ENCODE measurements around the gene TXNL1.
"Not testable (repeated sequence)": the region's sequence is repeated elsewhere in the genome, so short reads cannot be mapped to it uniquely, and the experiment has no call there.

Gene TXNL1

DNA sequence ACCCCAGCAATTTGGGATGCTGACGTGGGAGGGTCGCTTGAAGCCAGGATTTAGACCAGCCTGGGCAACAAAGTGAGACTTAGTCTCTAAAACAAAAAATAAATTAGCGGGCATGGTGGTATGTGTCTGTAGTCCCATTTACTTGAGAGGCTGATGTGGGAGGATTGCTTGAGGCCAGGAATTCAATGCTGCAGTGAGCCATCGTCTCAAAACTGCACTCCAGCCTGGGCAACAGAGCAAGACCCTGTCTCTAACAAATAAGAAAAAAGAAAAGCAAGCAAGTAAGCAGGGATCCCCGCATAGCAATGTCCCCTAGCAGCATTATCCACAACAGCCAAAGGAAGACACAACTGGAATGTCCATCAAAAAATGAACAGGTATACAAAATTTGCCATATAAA, 3.4 kb downstream of the TXNL1 start:
- no peak overlapping the region for H3K4me3 Mint-ChIP-seq
- DNase-seq (ENCODE audit: low spot score), result no peak
- H3K36me3 Mint-ChIP-seq (ENCODE audit: low read depth), result peaks cover 32% of the 10 kb centered on the region
- no peaks in the 10 kb centered on the region for H3K9me3 Mint-ChIP-seq
- peaks cover 42% of the 10 kb centered on the region for H3K4me1 Mint-ChIP-seq (ENCODE audit: low read depth)
- no peak overlapping the region for H3K27ac Mint-ChIP-seq
- H3K27me3 Mint-ChIP-seq (ENCODE audit: low read depth), result no peaks in the 10 kb centered on the region

DNA sequence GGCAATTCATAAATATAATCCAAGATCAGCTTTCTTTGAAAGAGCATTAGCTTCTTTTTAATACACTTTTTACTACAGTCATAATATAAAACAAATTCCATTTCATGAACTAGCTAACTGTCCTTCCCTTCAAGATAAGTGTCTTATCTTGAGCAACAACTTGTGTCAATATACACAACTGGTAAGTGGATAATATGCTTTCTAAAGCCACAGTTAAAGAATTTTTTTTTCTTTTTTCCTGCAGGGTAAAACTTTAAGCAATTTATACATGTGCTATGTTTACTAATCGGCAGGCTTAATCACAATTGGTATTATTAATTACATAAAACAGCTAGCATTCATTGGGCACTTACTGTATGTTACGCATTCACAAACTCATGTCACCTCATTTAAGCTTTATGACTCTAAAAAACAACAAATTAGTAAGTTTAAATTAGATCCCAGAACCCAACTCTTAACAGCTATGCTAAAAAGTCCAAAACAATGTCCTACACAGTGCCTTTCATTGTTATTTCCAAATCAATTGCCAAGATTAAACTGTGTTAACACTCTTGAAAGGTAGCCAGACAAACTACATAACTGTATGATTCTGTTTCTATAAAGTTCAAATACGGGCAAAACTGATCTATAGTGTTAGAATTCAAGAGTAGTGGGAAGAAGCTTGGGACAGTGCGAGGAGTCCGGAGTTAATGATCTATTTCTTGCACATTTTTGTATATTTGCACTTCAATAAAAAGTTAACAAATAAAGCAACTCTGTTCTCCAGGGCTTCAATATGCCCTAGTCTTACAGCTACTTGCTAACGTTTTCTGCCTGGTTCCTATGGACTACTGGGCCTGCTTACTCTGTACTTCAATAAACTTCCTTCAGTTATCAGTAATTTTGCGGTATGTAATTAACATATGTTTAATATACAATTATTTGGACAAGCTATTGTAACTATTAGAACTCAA, 6.0 kb downstream of the TXNL1 start:
- H3K27me3 Mint-ChIP-seq (ENCODE audit: low read depth), result no peaks in the 10 kb centered on the region
- peaks cover 40% of the 10 kb centered on the region for H3K4me1 Mint-ChIP-seq (ENCODE audit: low read depth)
- no peaks in the 10 kb centered on the region for H3K9me3 Mint-ChIP-seq
- peaks cover 25% of the 10 kb centered on the region for H3K36me3 Mint-ChIP-seq (ENCODE audit: low read depth)
- no peak overlapping the region for H3K4me3 Mint-ChIP-seq
- no peak for DNase-seq (ENCODE audit: low spot score)
- no peak overlapping the region for H3K27ac Mint-ChIP-seq

DNA sequence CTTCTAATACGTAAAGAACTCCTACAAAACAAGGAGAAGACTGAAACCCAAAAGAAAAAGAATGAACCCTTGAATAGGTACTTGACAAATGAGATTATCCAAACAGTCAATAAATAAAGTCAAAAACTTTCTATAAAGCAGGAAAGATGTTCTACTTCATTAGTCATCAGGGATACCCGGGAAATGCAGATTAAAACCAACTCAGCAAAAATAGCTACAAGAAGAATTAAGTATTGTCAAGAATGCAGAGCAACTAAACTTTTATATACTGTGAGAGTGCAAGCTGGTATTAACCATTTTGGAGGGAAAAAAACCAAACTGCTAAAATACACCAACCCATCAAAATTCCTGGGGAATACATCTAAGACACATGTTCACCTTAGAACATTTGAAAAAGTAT, 10.4 kb downstream of the TXNL1 start:
- peaks cover 21% of the 10 kb centered on the region for H3K36me3 Mint-ChIP-seq (ENCODE audit: low read depth)
- H3K9me3 Mint-ChIP-seq, result no peaks in the 10 kb centered on the region

DNA sequence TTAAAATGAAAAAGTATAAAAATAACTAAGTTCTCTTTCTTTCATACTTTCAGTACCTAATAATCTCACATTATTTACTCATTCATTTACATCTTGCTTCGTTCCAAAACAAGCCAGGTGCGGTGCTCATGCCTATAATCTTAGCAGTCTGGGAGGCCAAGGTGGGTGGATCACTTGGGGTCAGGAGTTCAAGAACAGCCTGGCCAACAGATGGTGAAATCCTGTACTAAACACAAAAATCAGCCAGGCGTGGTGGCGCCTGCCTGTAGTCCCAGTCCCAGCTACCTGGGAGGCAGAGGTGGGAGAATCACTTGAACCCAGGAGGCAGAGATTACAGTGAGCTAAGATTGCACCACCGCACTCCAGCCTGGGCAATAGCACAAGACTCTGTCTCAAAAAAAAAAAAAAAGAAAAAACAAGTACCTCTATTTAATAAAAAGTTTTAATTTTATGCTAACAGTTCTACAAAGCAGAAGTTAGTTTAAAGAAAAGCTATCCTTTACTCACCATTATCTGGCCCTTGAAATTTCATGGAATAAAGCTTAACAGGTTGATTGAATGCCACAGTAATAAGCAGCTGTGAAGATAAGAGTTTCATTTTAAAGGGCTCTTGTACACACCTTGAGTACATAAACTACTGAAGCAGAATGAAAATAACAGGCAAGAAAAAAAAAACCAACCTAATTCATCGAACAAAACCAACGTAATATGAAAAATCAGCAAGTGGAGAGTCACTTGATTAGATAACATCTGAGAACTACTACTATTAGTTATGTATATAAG, 22.5 kb downstream of the TXNL1 start:
- DNase-seq (ENCODE audit: low spot score), result no peak
- Mint-ChIP-seq H3K9me3 (no peaks in the 10 kb centered on the region), H3K27ac (no peak overlapping the region), H3K4me3 (no peak overlapping the region), H3K36me3 (ENCODE audit: low read depth) (peaks cover 51% of the 10 kb centered on the region), H3K27me3 (ENCODE audit: low read depth) (no peaks in the 10 kb centered on the region), H3K4me1 (ENCODE audit: low read depth) (peaks cover 5% of the 10 kb centered on the region)

More for the DNA sequence above, 10.4 kb downstream of the TXNL1 start:
- Mint-ChIP-seq H3K4me3 (no peak overlapping the region), H3K27ac (no peak overlapping the region), H3K4me1 (ENCODE audit: low read depth) (peaks cover 24% of the 10 kb centered on the region), H3K27me3 (ENCODE audit: low read depth) (no peaks in the 10 kb centered on the region)
- no peak for DNase-seq (ENCODE audit: low spot score)

DNA sequence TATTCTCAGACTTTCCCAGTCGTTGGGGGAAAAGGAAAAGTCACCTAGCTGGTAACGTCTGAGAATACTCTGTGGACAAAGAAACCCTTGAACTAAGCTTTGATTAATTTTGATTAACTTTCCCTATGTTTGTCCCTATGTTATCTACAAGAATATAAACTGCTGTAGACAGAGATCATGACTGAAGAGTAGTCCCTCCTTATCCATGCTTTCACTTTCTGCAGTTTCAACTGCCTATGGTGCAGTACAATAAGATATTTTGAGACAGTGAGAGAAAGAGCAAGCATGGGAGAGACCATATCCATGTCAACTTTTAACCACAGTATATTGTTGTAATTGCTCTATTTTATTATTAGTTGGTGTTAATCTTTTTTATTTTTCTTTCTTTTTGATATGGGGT, 31.8 kb downstream of the TXNL1 start:
- Mint-ChIP-seq H3K9me3 (no peaks in the 10 kb centered on the region), H3K27ac (no peak overlapping the region), H3K36me3 (ENCODE audit: low read depth) (peaks cover 15% of the 10 kb centered on the region), H3K4me1 (ENCODE audit: low read depth) (no peaks in the 10 kb centered on the region), H3K4me3 (no peak overlapping the region), H3K27me3 (ENCODE audit: low read depth) (no peaks in the 10 kb centered on the region)
- DNase-seq (ENCODE audit: low spot score), result no peak

DNA sequence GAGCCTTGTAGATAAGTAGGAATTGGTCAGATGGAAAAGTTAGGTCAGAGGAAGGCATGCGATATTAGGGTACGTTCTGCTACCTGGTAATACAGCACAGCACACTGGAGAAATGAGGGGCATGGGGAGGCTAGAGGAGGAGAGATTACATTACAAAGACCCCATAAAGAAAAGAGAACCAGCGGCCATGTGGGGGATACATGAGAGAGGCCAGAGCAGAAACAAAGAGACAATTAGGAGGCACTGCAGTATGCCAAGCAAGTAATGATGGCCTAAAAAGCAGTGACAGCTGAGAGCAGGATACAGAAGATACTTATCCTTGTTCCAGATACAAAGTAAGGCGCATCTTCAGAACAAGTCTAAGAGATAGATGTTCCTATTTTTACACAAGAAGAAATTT, 40.0 kb downstream of the TXNL1 start:
- H3K27me3 Mint-ChIP-seq (ENCODE audit: low read depth), result no peaks in the 10 kb centered on the region
- H3K9me3 Mint-ChIP-seq, result no peaks in the 10 kb centered on the region
- H3K27ac Mint-ChIP-seq, result no peak overlapping the region
- no peak for DNase-seq (ENCODE audit: low spot score)
- H3K4me3 Mint-ChIP-seq, result no peak overlapping the region
- H3K4me1 Mint-ChIP-seq (ENCODE audit: low read depth), result no peaks in the 10 kb centered on the region
- no peaks in the 10 kb centered on the region for H3K36me3 Mint-ChIP-seq (ENCODE audit: low read depth)

DNA sequence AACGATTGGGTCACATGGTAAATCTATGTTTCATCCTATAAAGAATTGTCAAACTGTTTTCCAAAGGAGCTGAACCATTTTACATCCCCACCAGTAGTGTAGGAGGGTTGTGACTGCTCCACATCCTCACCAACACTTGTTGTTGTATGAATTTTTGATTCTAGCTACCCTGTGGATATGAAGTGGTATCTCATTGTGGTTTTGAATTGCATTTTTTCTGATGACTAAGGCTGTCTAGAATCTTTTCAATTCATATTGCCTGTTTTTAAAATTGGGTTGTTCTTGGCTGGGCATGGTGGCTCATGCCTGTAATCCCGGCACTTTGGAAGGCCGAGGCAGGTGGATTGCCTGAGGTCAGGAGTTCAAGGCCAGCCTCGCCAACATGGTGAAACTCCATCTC, 44.5 kb downstream of the TXNL1 start:
- Mint-ChIP-seq H3K27ac (no peak overlapping the region), H3K36me3 (ENCODE audit: low read depth) (no peaks in the 10 kb centered on the region), H3K4me3 (no peak overlapping the region), H3K9me3 (no peaks in the 10 kb centered on the region), H3K4me1 (ENCODE audit: low read depth) (no peaks in the 10 kb centered on the region), H3K27me3 (ENCODE audit: low read depth) (peaks cover 2% of the 10 kb centered on the region)
- DNase-seq (ENCODE audit: low spot score), result no peak

DNA sequence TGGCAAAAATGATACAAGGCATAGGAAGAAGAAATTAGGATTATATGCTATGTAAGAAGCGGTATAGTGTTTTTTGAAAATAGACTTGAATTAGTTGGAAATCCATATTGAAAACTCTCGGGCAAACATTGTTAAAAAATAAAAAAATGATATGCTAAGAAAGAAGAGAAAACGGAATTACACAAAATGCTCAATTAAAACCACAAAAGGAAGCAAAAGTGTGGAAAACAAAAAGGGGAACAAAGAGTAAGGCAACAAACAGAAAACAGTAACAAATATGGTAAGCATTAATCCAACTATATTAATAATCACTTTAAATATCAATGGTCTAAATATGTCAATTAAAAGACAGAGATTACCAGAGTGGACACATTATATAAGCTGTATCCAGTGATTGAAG, 58.4 kb downstream of the TXNL1 start:
- no peaks in the 10 kb centered on the region for H3K9me3 Mint-ChIP-seq
- no peak overlapping the region for H3K4me3 Mint-ChIP-seq
- H3K27ac Mint-ChIP-seq, result no peak overlapping the region
- H3K36me3 Mint-ChIP-seq (ENCODE audit: low read depth), result no peaks in the 10 kb centered on the region
- H3K4me1 Mint-ChIP-seq (ENCODE audit: low read depth), result no peaks in the 10 kb centered on the region
- DNase-seq (ENCODE audit: low spot score), result no peak
- peaks cover 18% of the 10 kb centered on the region for H3K27me3 Mint-ChIP-seq (ENCODE audit: low read depth)

DNA sequence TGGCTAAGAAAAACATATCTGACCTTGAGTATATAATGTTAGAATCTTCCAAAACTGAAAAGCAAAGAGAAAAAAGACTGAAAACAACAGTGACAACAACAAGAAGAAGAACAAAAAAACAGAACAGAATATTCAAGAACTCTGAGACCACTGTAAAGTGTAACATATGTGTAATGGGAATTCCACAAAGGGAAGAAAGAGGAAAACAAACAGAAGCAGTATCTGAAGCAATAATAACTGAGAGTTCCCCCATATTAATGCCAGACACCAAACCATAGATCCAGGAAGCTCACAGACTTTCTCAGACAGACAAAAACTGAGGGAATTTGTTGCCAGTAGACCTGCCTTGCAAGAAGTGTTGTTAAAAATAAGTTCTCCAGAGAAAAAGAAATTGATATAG, 58.9 kb downstream of the TXNL1 start:
- Mint-ChIP-seq H3K9me3 (no peaks in the 10 kb centered on the region), H3K27ac (no peak overlapping the region), H3K36me3 (ENCODE audit: low read depth) (no peaks in the 10 kb centered on the region), H3K27me3 (ENCODE audit: low read depth) (peaks cover 18% of the 10 kb centered on the region), H3K4me3 (no peak overlapping the region), H3K4me1 (ENCODE audit: low read depth) (no peaks in the 10 kb centered on the region)
- DNase-seq (ENCODE audit: low spot score), result no peak

DNA sequence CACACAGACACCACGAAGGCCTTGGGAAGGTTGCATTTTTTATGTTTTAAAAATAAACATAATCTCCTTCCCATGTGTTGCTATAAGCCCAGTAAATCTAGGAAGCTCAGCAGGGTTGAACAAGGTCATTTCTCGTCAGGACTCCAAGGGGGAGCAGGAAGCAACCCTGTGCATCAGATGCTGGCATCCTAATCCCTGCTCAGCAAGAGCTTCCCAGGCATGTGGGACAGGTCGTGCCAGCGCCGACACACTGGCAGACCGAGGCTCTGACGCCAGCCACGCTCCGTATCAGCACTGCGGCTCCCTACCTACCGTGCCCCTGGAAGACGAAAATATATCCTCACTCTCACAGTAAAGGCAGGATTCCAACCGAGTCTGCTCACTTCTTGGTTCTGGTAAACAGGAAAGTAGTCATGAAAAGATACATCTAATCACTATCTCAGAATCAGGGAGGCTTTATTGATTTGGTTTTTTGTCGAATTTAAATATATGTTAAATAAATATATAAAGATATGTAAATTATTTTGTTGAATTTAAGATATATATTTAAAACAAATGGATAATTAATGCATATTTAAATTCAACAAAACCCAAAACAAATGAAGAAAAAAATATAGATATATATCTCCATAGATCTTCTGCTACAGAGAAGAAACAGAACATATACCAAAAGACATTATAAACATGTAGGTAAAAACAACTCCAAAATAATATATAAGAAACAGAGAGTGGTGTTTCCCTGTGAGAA, 61.4 kb downstream of the TXNL1 start:
- H3K27me3 Mint-ChIP-seq (ENCODE audit: low read depth), result peaks cover 10% of the 10 kb centered on the region
- DNase-seq (ENCODE audit: low spot score), result no peak

DNA sequence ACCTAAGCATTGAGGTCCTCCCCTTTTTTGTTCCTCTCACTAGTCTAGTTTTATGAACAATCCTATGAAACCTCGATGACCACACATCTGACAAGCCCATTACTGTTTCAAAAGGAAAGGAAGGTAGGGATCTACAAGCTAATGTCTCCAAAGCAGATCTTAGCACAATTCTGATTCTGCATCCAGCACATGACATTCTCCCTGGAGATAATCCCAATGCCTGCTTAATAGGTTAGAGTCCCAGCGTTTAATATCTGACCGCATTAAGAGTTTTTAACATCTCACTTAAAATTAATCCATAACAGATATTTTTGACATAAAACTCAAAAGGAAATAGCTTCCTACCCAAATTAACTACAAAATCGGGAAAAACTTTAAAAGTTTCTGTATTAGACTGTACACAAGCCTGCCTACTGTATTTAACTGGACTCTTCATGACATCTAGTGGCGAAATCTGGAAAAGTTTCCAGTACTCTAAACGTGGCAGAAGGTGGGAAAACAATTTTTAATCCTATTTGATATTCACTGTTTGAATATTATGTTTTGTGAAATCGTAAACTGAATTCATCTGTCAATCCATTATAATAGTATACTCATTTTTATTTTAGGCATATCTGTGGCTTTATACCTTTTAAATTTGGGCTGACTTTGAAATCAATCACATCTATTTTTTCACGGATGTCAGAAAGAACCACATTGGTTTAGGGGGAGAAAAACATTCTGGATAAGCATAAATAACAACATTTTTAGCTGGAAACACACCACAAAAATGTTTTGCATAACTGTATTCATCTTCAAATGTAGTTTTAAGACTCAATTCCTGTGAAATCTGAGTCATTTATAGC, 62.4 kb downstream of the TXNL1 start:
- no peak for DNase-seq (ENCODE audit: low spot score)
- Mint-ChIP-seq H3K4me3 (no peak overlapping the region), H3K9me3 (no peaks in the 10 kb centered on the region), H3K4me1 (ENCODE audit: low read depth) (no peaks in the 10 kb centered on the region), H3K27ac (no peak overlapping the region), H3K27me3 (ENCODE audit: low read depth) (peaks cover 10% of the 10 kb centered on the region), H3K36me3 (ENCODE audit: low read depth) (no peaks in the 10 kb centered on the region)

More for the DNA sequence above, 61.4 kb downstream of the TXNL1 start:
- no peaks in the 10 kb centered on the region for H3K36me3 Mint-ChIP-seq (ENCODE audit: low read depth)
- no peaks in the 10 kb centered on the region for H3K4me1 Mint-ChIP-seq (ENCODE audit: low read depth)
- no peak overlapping the region for H3K4me3 Mint-ChIP-seq
- H3K9me3 Mint-ChIP-seq, result no peaks in the 10 kb centered on the region
- no peak overlapping the region for H3K27ac Mint-ChIP-seq

DNA sequence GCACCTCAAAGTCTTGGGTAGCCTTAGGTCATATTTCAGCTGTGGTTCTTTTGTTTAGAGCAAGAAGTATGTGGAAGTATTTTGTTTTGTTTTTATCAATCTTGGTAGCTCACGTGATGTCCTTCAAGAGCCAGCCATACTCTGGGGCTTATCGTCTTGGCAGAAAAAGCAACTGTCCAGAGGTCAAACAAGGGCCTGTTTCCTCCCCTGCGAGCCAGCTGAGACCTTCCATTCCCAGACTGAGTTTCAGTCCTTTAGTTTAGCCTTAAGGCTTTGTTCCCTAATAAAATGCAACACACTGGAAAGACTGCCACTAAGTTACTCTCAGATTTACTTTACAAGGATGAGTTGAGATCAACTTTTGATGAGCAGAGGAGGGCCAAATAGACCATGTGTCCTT, 63.5 kb downstream of the TXNL1 start:
- no peak for DNase-seq (ENCODE audit: low spot score)
- Mint-ChIP-seq H3K27me3 (ENCODE audit: low read depth) (peaks cover 8% of the 10 kb centered on the region), H3K9me3 (no peaks in the 10 kb centered on the region), H3K4me1 (ENCODE audit: low read depth) (no peaks in the 10 kb centered on the region), H3K27ac (no peak overlapping the region), H3K36me3 (ENCODE audit: low read depth) (no peaks in the 10 kb centered on the region), H3K4me3 (no peak overlapping the region)

DNA sequence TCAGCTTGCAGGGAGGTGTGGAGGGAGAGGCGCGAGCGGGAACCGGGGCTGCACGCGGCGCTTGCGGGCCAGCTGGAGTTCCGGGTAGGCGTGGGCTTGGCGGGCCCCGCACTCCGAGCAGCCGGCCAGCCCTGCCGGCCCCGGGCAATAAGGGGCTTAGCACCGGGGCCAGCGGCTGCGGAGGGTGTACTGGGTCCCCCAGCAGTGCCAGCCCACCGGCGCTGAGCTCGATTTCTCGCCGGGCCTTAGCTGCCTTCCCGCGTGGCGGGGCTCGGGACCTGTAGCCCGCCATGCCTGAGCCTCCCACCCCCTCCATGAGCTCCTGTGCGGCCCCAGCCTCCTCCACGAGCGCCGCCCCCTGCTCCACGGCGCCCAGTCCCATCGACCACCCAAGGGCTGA, 66.1 kb downstream of the TXNL1 start:
- H3K4me3 Mint-ChIP-seq; H3K9me3 Mint-ChIP-seq; H3K27ac Mint-ChIP-seq; H3K27me3 Mint-ChIP-seq (ENCODE audit: low read depth); DNase-seq (ENCODE audit: low spot score); H3K4me1 Mint-ChIP-seq (ENCODE audit: low read depth); H3K36me3 Mint-ChIP-seq (ENCODE audit: low read depth): not testable (repeated sequence)

Data from T-helper 2 cell treated with Interferon-gamma antibody and Interleukin-4, amounts not matched to agents 5 μg/mL and 100 μg/mL, for 36 hours (primary cell).